ENCODE results near the gene DCXR.
"Not testable (repeated sequence)": the region's sequence is repeated elsewhere in the genome, so short reads cannot be mapped to it uniquely, and the experiment has no call there.

The DCXR gene

DNA sequence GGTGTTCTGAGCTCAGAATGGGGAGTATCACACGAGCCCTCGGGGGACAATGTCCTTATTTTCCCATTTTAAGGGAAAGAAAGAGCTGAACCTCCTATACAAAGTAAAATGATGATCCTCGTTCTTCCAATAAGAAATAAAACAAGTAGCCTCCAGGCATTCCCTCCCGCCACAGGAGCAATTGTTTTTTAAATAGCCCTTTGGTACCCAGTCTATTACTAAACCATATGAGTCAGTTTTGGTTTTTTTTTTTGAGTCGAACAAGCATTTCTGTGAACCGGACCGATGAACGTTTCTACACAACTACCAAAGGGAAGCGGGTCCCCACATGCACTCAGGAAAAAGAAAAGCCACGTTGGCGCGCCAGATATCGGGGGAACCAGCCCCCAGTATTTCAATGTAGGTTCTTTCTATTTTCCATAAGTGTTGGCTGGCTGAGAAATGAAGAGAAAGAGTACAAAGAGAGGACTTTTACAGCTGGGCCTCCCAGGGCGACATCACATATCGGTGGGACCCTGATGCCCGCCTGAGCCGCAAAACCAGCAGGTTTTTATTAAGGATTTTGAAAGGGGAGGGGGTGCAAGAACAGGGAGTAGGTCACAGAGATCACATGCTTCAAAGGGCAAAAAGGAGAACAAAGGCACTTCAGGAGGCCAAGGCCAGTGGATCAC lies 3.8 kb upstream of the DCXR start:
- no peaks in the 10 kb centered on the region for H3K27me3 ChIP-seq (ENCODE audit: control insufficient read depth, insufficient read depth, low read length)
- H3K36me3 ChIP-seq (ENCODE audit: insufficient read depth, low read length) = no peaks in the 10 kb centered on the region
- H3K4me1 ChIP-seq (ENCODE audit: control insufficient read depth, insufficient read depth, low read length) = peaks cover 12% of the 10 kb centered on the region
- no peaks in the 10 kb centered on the region for H3K9me3 ChIP-seq (replicated peaks; ENCODE audit: low read length)
- no peak overlapping the region for H3K4me3 ChIP-seq (ENCODE audit: low read length)
- H3K4me2 ChIP-seq (ENCODE audit: low read length) = no peak overlapping the region
- no peak overlapping the region for H3K9ac ChIP-seq (ENCODE audit: low read depth, low read length)

DNA sequence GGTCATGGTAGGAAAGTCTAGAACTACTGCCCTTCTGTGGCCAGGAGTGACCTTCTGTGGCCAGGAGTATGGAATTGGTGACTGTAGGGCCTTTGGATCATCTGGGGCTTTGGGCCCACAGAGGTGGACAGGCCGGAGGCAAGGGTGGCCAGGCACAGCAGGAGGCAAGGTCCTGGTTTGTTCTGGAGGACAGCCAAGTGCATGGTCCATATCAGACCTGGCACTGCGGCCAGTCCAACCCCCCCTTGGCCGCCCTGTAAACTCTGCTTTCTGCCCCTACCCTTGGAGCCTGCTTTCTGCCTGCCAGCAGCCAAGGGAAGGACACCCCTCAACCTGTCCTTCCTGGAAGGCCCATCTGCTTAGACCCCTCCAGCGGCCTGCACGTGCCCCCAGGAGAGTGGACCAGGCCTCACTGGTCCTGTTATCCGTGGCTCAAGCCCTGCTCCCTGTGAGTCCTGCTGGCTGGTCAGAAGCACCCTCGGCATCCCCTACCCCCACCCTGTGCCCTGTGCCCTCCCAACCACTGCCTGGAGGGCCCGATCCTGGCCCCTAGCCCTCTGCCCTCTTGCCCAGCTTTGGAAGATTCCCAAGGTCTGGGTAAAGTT lies 2.3 kb upstream of the DCXR start:
- no peak overlapping the region for H3K4me3 ChIP-seq (ENCODE audit: low read length)
- no peaks in the 10 kb centered on the region for H3K9me3 ChIP-seq (replicated peaks; ENCODE audit: low read length)
- H3K4me2 ChIP-seq (ENCODE audit: low read length) = no peak overlapping the region
- no peaks in the 10 kb centered on the region for H3K27me3 ChIP-seq (ENCODE audit: control insufficient read depth, insufficient read depth, low read length)
- peaks cover 15% of the 10 kb centered on the region for H3K4me1 ChIP-seq (ENCODE audit: control insufficient read depth, insufficient read depth, low read length)
- no peaks in the 10 kb centered on the region for H3K36me3 ChIP-seq (ENCODE audit: insufficient read depth, low read length)
- H3K9ac ChIP-seq (ENCODE audit: low read depth, low read length) = no peak overlapping the region

GRCh38 chr17:82038796-82039409 lies 1.4 kb upstream of the DCXR start:
- H3K4me2 ChIP-seq (ENCODE audit: low read length); H3K36me3 ChIP-seq (ENCODE audit: insufficient read depth, low read length); H3K4me3 ChIP-seq (ENCODE audit: low read length); H3K9ac ChIP-seq (ENCODE audit: low read depth, low read length); H3K27me3 ChIP-seq (ENCODE audit: control insufficient read depth, insufficient read depth, low read length); H3K9me3 ChIP-seq (replicated peaks; ENCODE audit: low read length): not testable (repeated sequence)
- H3K4me1 ChIP-seq (ENCODE audit: control insufficient read depth, insufficient read depth, low read length) = peaks cover 15% of the 10 kb centered on the region

DNA sequence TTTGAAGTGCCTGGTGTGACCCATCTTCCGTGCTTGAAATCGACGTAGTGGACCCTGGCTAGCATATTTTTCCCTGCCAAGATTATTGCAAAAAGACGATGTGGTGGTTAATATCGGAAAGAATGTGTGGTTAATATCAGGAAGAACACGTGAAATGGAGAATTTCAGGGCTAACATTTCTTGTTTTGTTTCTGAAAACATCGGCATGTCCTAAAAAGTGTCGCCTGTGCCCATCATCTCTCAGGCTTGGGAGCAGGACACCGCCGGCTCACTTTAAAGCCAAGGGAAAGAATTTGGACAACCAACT lies 345 bp upstream of the DCXR start:
- H3K4me1 ChIP-seq (ENCODE audit: control insufficient read depth, insufficient read depth, low read length) = peaks cover 15% of the 10 kb centered on the region
- no peaks in the 10 kb centered on the region for H3K27me3 ChIP-seq (ENCODE audit: control insufficient read depth, insufficient read depth, low read length)
- H3K4me3 ChIP-seq (ENCODE audit: low read length) = peak overlapping the region; percentile 87
- H3K4me2 ChIP-seq (ENCODE audit: low read length) = peak overlapping the region; percentile 99
- no peaks in the 10 kb centered on the region for H3K36me3 ChIP-seq (ENCODE audit: insufficient read depth, low read length)
- H3K9ac ChIP-seq (ENCODE audit: low read depth, low read length) = peak overlapping the region; percentile 20
- no peaks in the 10 kb centered on the region for H3K9me3 ChIP-seq (replicated peaks; ENCODE audit: low read length)

DNA sequence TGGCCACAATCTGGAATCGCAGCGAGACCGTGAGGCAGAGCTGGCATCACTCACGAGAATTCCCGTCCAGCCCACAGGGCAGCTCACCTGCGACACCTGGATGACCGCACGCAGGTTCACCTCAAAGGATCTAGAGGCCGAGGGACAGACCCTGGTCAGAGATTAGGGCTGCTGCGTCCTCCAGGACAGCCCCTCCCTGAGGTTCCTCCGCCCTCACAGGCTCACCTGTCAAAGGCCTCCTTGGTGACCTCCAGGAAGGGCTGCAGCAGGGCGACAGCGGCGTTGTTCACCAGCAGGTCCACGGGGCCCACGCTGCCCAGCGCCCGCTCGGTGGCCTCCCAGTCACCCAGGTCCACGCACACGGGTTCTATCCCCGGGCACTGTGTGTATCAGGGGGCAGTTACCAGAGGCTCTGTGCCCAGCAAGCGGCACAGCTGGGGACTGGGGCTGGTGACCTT lies 834 bp downstream of the DCXR start:
- Histone ChIP-seq H3K9me3 (replicated peaks; ENCODE audit: low read length) (no peaks in the 10 kb centered on the region), H3K36me3 (ENCODE audit: insufficient read depth, low read length) (no peaks in the 10 kb centered on the region), H3K4me1 (ENCODE audit: control insufficient read depth, insufficient read depth, low read length) (peaks cover 19% of the 10 kb centered on the region), H3K9ac (ENCODE audit: low read depth, low read length) (peak overlapping the region; percentile 87), H3K4me3 (ENCODE audit: low read length) (peak overlapping the region; percentile 87), H3K4me2 (ENCODE audit: low read length) (peak overlapping the region; percentile 99), H3K27me3 (ENCODE audit: control insufficient read depth, insufficient read depth, low read length) (no peaks in the 10 kb centered on the region)

GRCh38 chr17:82035956-82036633 lies 1.4 kb downstream of the DCXR start:
- Histone ChIP-seq H3K9ac (ENCODE audit: low read depth, low read length) (peak overlapping the region; percentile 87), H3K4me3 (ENCODE audit: low read length) (peak overlapping the region; percentile 87), H3K36me3 (ENCODE audit: insufficient read depth, low read length) (no peaks in the 10 kb centered on the region), H3K27me3 (ENCODE audit: control insufficient read depth, insufficient read depth, low read length) (no peaks in the 10 kb centered on the region), H3K9me3 (replicated peaks; ENCODE audit: low read length) (no peaks in the 10 kb centered on the region), H3K4me1 (ENCODE audit: control insufficient read depth, insufficient read depth, low read length) (peaks cover 21% of the 10 kb centered on the region), H3K4me2 (ENCODE audit: low read length) (peak overlapping the region; percentile 99)

DNA sequence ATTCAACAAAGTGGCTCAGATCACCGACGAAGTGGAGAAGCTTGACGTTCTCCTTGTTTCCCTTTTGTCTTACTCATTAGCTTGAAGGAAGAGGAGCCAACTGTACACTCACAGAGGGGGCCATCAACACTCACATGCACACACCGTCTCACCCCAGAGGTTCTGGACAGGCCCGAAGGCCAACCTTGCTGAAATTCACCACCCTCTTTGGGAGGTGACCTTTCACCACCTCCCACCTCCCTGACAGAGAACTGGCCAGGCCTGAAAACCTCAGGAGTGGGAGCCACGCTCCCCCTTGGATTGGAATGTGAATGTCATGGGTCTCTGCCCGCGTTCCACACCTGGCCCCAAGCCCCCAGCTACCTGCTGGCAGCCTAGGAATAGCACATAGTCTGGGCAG lies 2.0 kb downstream of the DCXR start:
- Histone ChIP-seq H3K4me2 (ENCODE audit: low read length) (peak overlapping the region; percentile 99), H3K36me3 (ENCODE audit: insufficient read depth, low read length) (no peaks in the 10 kb centered on the region), H3K9ac (ENCODE audit: low read depth, low read length) (no peak overlapping the region), H3K27me3 (ENCODE audit: control insufficient read depth, insufficient read depth, low read length) (no peaks in the 10 kb centered on the region), H3K4me3 (ENCODE audit: low read length) (no peak overlapping the region), H3K4me1 (ENCODE audit: control insufficient read depth, insufficient read depth, low read length) (peaks cover 25% of the 10 kb centered on the region), H3K9me3 (replicated peaks; ENCODE audit: low read length) (no peaks in the 10 kb centered on the region)

DNA sequence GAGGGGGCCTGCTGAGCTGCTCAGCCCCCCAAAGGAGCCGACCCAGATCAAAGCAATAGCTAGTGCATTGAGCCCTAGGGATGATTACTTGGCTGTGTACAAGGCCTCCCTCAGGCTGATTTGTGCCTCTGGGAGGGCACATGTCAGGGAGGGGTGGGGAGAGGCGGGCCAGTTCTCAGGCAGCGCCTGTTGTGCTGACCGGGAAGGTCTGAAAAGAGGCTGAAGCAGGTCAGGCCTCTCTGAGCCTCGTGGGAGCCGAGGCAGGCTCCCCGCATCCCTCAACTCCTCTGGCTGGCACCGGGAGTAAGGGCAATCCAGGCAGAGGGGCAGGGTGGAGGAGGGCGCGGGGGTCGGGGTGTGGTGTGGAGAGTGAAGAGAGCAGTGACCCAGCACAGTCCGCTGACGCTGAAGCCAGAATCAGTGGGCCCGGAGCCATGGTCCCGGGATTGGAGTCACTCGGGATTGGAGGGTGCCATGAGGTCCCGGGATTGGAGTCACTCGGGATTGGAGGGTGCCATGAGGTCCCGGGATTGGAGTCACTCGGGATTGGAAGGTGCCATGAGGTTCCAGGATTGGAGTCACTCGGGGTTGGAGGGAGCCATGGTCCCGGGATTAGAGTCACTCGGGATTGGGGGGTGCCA lies 3.0 kb downstream of the DCXR start:
- Histone ChIP-seq H3K4me1 (ENCODE audit: control insufficient read depth, insufficient read depth, low read length) (peaks cover 29% of the 10 kb centered on the region), H3K4me2 (ENCODE audit: low read length) (no peak overlapping the region), H3K27me3 (ENCODE audit: control insufficient read depth, insufficient read depth, low read length) (no peaks in the 10 kb centered on the region), H3K4me3 (ENCODE audit: low read length) (no peak overlapping the region), H3K9ac (ENCODE audit: low read depth, low read length) (no peak overlapping the region), H3K36me3 (ENCODE audit: insufficient read depth, low read length) (no peaks in the 10 kb centered on the region), H3K9me3 (replicated peaks; ENCODE audit: low read length) (no peaks in the 10 kb centered on the region)

DNA sequence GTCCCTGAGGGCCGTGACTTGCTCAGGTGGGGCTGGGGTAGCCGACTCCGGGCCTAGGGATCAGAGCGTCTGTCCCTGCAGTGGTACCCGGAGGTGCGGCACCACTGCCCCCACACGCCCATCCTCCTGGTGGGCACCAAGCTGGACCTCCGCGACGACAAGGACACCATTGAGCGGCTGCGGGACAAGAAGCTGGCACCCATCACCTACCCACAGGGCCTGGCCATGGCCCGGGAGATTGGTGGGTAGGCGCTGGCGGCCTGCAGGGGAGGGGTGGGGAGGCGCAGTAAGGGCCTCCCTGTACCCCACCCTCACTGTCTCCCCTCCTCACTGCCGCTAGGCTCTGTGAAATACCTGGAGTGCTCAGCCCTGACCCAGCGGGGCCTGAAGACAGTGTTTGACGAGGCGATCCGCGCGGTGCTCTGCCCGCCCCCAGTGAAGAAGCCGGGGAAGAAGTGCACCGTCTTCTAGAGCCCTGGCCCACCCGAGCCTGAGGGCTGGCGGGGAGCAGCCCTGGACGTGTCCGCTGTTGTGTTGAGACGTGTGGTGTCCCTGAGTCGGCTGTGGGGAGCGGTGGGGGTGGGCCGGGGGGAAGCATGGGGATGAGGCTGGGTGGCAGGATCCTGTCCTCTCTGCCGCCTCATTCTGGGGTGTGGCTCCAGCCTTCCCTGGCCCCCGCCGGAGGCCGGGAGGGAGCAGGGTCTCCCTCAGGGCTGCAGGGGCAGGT lies 4.0 kb downstream of the DCXR start:
- H3K9ac ChIP-seq (ENCODE audit: low read depth, low read length) = no peak overlapping the region
- no peaks in the 10 kb centered on the region for H3K36me3 ChIP-seq (ENCODE audit: insufficient read depth, low read length)
- no peaks in the 10 kb centered on the region for H3K9me3 ChIP-seq (replicated peaks; ENCODE audit: low read length)
- no peak overlapping the region for H3K4me3 ChIP-seq (ENCODE audit: low read length)
- no peaks in the 10 kb centered on the region for H3K27me3 ChIP-seq (ENCODE audit: control insufficient read depth, insufficient read depth, low read length)
- H3K4me2 ChIP-seq (ENCODE audit: low read length) = no peak overlapping the region
- H3K4me1 ChIP-seq (ENCODE audit: control insufficient read depth, insufficient read depth, low read length) = peaks cover 29% of the 10 kb centered on the region

- H3K4me1 ChIP-seq (ENCODE audit: control insufficient read depth, insufficient read depth, low read length) = peaks cover 24% of the 10 kb centered on the region
- no peaks in the 10 kb centered on the region for H3K9me3 ChIP-seq (replicated peaks; ENCODE audit: low read length)
- peak overlapping the region; percentile 74 for H3K4me2 ChIP-seq (ENCODE audit: low read length)
- H3K4me3 ChIP-seq (ENCODE audit: low read length) = peak overlapping the region; percentile 58
- H3K36me3 ChIP-seq (ENCODE audit: insufficient read depth, low read length) = no peaks in the 10 kb centered on the region
- H3K27me3 ChIP-seq (ENCODE audit: control insufficient read depth, insufficient read depth, low read length) = no peaks in the 10 kb centered on the region
- no peak overlapping the region for H3K9ac ChIP-seq (ENCODE audit: low read depth, low read length)
Measured at GRCh38 chr17:82031885-82032627, 5.4 kb downstream of the DCXR start.
